HepG2 (cell line): Measurements from ENCODE around the gene TCFL5. TPM values are rescaled to one million over a fixed set of nuclear protein-coding genes. Genes with fewer than 3 reads are reported as not detected.

ENCODE experiments used
- ARNT2 ChIP-seq: sonication (generic); formaldehyde crosslinking; IDR thresholded peaks from 2 replicates; pipeline ENCODE4 v1.8.0; 2022; ENCODE audit warnings: mild to moderate bottlenecking, low read depth, missing genetic modification reagents, moderate library complexity
- FOXA3 ChIP-seq: IDR thresholded peaks from 2 replicates; pipeline ENCODE4 v1.6.1; 2016; ENCODE audit warnings: missing genetic modification reagents, missing compliant biosample characterization
- GZF1 ChIP-seq: sonication (generic); formaldehyde crosslinking; IDR thresholded peaks from 2 replicates; pipeline ENCODE4 v1.5.1; 2020; ENCODE audit warnings: mild to moderate bottlenecking, missing genetic modification reagents
- HMG20B ChIP-seq: conservative IDR thresholded peaks from 2 replicates; pipeline ENCODE4 v1.6.1; 2016; ENCODE audit warnings: missing genetic modification reagents, missing compliant biosample characterization
- HNRNPK ChIP-seq: fragments of 200-400 bp; formaldehyde crosslinking; IDR thresholded peaks from 2 replicates; pipeline ENCODE4 v1.6.1; 2018; ENCODE audit warnings: low read length, low read depth, moderate library complexity, mild to moderate bottlenecking; ENCODE audit not compliant: poor library complexity, severe bottlenecking
- HOXD1 ChIP-seq: sonication (generic); formaldehyde crosslinking; IDR thresholded peaks from 2 replicates; pipeline ENCODE4 v1.5.0; 2020; ENCODE audit warnings: missing genetic modification reagents
- KLF15 ChIP-seq: sonication (generic); formaldehyde crosslinking; IDR thresholded peaks from 2 replicates; pipeline ENCODE4 v1.8.1; 2023; ENCODE audit warnings: borderline replicate concordance, mild to moderate bottlenecking, inconsistent platforms, missing genetic modification reagents, mixed read lengths
- MAFG ChIP-seq: sonication (generic); formaldehyde crosslinking; IDR thresholded peaks from 2 replicates; pipeline ENCODE4 v1.5.1; 2020; ENCODE audit warnings: mild to moderate bottlenecking, missing genetic modification reagents
- MAX ChIP-seq: IDR thresholded peaks from 2 replicates; pipeline ENCODE4 v1.6.1; 2012; ENCODE audit warnings: inconsistent platforms
- NR0B2 ChIP-seq: sonication (generic); formaldehyde crosslinking; IDR thresholded peaks from 2 replicates; pipeline ENCODE4 v1.4.0; 2020; ENCODE audit warnings: mild to moderate bottlenecking, missing genetic modification reagents
- PCBP1 ChIP-seq: fragments of 200-400 bp; formaldehyde crosslinking; IDR thresholded peaks from 2 replicates; pipeline ENCODE4 v1.6.1; 2017; ENCODE audit warnings: mild to moderate bottlenecking, low read depth, low read length, borderline replicate concordance
- ZBTB10 ChIP-seq: sonication (generic); formaldehyde crosslinking; IDR thresholded peaks from 2 replicates; pipeline ENCODE4 v1.4.0; 2020; ENCODE audit warnings: missing genetic modification reagents, borderline replicate concordance
- ZBTB4 ChIP-seq: sonication (generic); formaldehyde crosslinking; IDR thresholded peaks from 2 replicates; pipeline ENCODE4 v1.4.0; 2020; ENCODE audit warnings: missing genetic modification reagents, mild to moderate bottlenecking, borderline replicate concordance
- ZFP91 ChIP-seq: sonication (generic); formaldehyde crosslinking; IDR thresholded peaks from 2 replicates; pipeline ENCODE4 v1.9.0; 2022; ENCODE audit warnings: missing genetic modification reagents, mild to moderate bottlenecking, borderline replicate concordance
- ZNF256 ChIP-seq: sonication (generic); formaldehyde crosslinking; conservative IDR thresholded peaks from 2 replicates; pipeline ENCODE4 v1.4.0; 2020; ENCODE audit warnings: missing genetic modification reagents
- ZNF343 ChIP-seq: sonication (generic); formaldehyde crosslinking; IDR thresholded peaks from 2 replicates; pipeline ENCODE4 v1.4.0; 2020; ENCODE audit warnings: mild to moderate bottlenecking, missing genetic modification reagents
- ZNF558 ChIP-seq: sonication (generic); formaldehyde crosslinking; IDR thresholded peaks from 2 replicates; pipeline ENCODE4 v1.9.0; 2022; ENCODE audit warnings: mild to moderate bottlenecking, missing genetic modification reagents, borderline replicate concordance
- ZNF746 ChIP-seq: sonication (generic); formaldehyde crosslinking; IDR thresholded peaks from 2 replicates; pipeline ENCODE4 v1.8.0; 2022; ENCODE audit warnings: mild to moderate bottlenecking, missing genetic modification reagents
- polyA plus RNA-seq, 8 experiments: library from polyadenylated mRNA; depleted of rRNA in 3 of 8; stranded (reverse) in 7 of 8; unstranded in 1 of 8; fragments of >200 nt; fragmentation: Illumina TruSeq in 4 of 8; extraction: Trizol in 4 of 8; gene quantifications; 2 replicates each; pipeline versions ENCODE4 v1.2.1 to v1.2.3, GENCODE V29; 2011 to 2016; ENCODE audit warnings: low read depth in 4 of 8, missing spikeins in 1 of 8, mixed read lengths in 1 of 8; ENCODE audit not compliant: insufficient read depth in 1 of 8
- total RNA-seq, 5 experiments: library from RNA; depleted of rRNA; stranded (reverse); fragments of >200 nt; fragmentation: Illumina TruSeq; extraction: Trizol; gene quantifications; 2 replicates each; pipeline ENCODE4 v1.2.3, GENCODE V29; 2016; ENCODE audit warnings: low read depth in 1 of 5

TCFL5 gene
- total and polyA plus RNA-seq, 2 of the 13 experiments (the other 11 are each of a cell fraction or from before 2014, with no cell fraction given), result 14.8 to 20.0 TPM

GRCh38 chr20:62875419-62876361 is 14.1 kb upstream of the TCFL5 start (continued):
- TF ChIP-seq ZFP91 (CRISPR knock-in tag) (peak; percentile 60; the same call in 1 of the 2 replicates), PCBP1 (peak; percentile 97), HNRNPK (peak; percentile 93), FOXA3 (CRISPR knock-in tag) (peak; percentile 50), NR0B2 (CRISPR knock-in tag) (peak; percentile 71; the same call in 1 of the 2 replicates), MAX (peak; percentile 80), ZNF558 (CRISPR knock-in tag) (no peak), ZBTB4 (CRISPR knock-in tag) (0 out of 2 replicates have a peak, but pooled peaks have one; percentile 31), ZNF256 (CRISPR knock-in tag) (no peak), ZBTB10 (peak; percentile 25; the same call in 1 of the 2 replicates), HMG20B (0 out of 2 replicates have a peak, but pooled peaks have one; percentile 36), HOXD1 (CRISPR knock-in tag) (no peak), ZNF746 (CRISPR knock-in tag) (peak; percentile 60; the same call in 1 of the 2 replicates), ARNT2 (CRISPR knock-in tag) (no peak), ZNF343 (CRISPR knock-in tag) (no peak), MAFG (CRISPR knock-in tag) (no peak), GZF1 (0 out of 2 replicates have a peak, but pooled peaks have one; percentile 60), KLF15 (no peak)
